ENCODE data around the gene HES4.
"Not testable (repeated sequence)": the region's sequence is repeated elsewhere in the genome, so short reads cannot be mapped to it uniquely, and the experiment has no call there.

- not testable (repeated sequence) for TF ChIP-seq CTCF (conservative IDR thresholded peaks at IDR 0.05); ZFX (IDR thresholded peaks at IDR 0.05)
These were observed 5.4 kb downstream of the HES4 start for GRCh38 chr1:994546-994945.
